Measurements from ENCODE around the gene RHBDD2.
A peak's percentile ranks its signal among the peaks of the same experiment; 100 is the strongest.
"Not testable (repeated sequence)": the region's sequence is repeated elsewhere in the genome, so short reads cannot be mapped to it uniquely, and the experiment has no call there.

The RHBDD2 gene

DNA sequence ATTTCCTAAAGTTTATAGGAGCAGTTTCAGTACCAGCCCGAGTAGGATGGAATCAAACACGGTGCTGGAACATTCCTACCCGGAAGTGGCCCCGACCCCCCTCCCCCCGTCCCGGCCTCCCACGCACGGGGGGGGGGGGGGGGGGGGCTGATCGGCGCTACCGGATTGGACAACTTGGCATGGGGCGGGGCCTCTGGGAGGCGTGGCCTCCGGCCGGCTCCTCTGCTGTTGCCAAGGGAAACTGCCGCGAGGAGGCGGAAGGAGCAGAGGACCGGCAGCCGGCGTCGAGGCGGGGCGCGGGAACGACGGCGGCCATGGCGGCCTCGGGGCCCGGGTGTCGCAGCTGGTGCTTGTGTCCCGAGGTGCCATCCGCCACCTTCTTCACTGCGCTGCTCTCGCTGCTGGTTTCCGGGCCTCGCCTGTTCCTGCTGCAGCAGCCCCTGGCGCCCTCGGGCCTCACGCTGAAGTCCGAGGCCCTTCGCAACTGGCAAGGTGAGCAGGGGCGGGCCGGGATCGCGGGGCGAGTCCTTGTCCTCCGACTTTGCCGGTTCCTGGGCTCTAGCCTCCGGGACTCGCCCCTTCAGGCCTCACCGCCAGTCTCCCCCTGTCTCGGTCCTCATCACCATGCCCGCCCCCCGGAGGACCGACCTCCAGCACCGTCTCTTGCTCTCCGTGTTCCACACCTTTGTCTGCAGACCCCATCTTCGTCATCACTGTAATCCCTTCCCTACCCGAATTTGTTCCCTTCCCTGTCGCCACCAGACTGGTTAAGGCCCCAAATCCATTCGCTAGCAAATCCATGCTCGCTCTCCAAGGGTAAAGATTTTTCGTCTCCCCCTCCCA lies at the start of gene RHBDD2:
Gene RHBDD2, plus strand, starts transcription at position 266 of the 843 bp plus-strand sequence. Its CDS starts 49 bp downstream, at position 315.
- DNase-seq, result peak; percentile 98

DNA sequence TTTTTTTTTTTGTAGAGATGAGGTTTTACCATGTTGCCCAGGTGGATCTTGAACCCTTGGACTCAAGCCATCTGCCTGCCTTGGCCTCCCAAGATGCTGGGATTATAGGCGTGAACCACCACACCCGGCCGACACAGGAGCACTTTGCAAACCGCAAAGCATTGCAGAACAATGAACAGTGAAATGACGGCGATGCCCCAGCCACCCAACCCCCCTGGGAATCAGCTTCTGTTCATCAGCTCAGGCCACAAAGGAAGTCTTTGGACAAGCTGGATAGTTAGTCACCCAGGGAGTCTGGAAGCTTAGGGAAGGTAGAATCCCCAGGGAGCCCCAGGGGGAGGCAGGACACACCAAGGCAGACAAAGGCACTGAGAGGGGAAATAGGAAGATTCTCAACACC lies 49.2 kb upstream of the RHBDD2 start:
- DNase-seq, result not testable (repeated sequence)

DNA sequence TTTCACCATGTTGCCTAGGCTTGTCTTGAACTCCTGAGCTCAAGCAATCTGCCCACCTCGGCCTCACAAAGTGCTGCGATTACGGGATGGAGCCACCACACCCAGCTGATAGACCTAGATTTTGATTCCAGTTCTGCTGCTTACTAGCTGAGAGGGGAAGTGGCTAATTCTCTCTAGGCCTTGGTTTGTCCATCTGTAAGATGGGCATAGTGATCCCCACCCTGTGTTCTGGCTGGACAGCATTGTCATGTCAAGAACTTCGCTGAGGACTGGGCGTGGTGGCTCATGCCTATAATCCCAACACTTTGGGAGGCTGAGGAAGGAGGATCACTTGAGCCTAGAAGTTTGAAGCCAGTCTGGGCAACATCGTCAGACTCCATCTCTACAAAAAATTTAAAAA lies 47.9 kb upstream of the RHBDD2 start:
- DNase-seq, result no peak

DNA sequence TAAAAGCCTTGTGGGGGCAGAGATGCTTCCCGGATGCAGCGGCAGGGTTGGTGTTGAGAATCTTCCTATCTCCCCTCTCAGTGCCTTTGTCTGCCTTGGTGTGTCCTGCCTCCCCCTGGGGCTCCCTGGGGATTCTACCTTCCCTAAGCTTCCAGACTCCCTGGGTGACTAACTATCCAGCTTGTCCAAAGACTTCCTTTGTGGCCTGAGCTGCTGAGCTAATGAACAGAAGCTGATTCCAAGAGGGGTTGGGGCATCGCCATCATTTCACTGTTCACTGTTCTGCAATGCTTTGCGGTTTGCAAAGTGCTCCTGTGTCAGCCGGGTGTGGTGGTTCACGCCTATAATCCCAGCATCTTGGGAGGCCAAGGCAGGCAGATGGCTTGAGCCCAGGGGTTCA lies 45.2 kb upstream of the RHBDD2 start:
- not testable (repeated sequence) for DNase-seq

DNA sequence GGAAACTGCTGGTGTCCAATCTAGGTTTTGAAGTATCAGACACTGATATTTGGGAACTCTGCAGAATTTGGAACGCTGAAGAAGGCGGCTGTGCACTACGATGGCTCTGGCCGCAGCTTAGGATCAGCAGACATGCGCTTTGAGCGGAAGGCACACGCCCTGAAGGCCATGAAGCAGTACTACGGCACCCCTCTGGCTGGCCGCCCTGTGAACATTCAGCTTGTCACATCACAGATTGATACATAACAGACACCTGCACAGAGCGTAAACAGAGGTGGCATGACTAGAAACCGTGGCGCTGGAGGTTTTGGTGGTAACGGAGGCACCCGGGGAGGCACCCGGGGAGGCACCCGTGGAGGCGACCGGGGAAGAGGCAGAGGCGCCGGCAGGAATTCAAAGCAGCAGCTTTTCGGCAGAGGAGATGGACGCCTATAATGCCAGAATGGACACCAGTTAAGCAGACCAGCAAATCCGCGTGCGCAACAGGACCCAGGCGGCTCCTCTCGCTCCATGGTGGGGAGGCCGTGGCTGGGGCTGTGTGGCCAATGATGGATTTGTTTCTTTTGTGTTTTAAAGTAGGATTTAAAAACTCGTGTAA lies 43.0 kb upstream of the RHBDD2 start:
- no peak for DNase-seq

DNA sequence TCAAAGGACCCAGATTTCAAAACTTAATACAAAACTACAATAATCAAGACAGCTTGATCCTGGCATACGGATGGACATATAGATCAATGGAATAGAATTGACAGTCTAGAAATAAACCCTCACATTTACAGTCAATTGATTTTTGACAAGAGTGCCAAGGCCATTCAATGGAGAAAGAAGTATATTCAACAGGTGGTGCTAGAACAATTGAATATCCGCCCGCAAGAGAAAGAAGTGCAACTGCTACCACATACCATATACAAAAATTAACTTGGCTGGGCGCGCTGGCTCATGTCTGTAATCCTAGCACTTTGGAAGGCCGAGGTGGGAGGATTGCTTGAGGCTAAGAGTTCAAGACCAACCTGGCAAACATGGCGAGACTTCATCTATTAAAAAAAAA lies 42.0 kb upstream of the RHBDD2 start:
- DNase-seq, result no peak

DNA sequence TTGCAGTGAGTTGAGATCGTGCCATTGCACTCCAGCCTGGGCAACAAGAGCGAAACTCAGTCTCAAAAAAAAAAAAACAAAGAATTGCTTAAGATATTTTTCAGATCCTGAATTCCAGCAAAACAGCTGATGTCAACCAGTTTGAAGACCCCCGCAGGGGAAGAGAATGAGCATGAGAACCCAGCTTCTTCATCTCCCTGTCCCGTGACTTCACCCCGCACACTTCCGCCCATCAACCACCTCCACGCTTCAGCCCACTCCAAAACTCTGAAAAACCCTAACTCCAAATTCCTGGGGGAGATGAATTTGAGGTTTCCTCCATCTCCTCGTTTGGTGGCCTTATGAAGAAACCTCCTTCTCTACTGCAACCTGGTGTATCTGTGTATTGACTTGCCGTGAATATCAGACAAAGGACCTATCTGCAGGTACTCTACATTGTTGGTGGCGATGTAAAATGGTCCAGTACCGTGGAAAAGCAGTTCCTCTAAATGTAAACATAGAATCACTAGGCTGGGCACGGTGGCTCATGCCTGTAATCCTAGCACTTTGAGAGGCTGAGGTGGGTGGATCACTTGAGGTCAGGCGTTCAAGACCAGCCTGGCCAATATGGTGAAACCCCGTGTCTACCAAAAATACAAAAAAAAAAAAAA lies 40.4 kb upstream of the RHBDD2 start:
- not testable (repeated sequence) for DNase-seq

DNA sequence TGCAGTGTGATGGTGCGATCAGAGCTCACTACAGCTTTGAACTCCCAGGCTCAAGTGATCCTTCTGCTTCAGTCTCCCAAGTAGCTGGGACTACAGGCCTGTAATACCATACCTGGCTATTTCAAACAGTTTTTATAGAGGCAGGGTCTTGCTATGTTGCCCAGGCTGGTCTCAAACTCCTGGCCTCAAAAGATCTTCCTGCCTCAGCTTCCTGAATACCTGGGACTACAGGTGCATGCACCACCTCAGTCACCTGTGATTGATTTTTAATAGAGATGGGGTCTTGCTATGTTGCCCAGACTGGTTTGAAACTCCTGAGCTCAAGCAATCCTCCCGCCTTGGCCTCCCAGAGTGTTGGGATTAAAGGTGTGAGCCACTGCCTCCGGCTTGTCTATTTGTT lies 38.8 kb upstream of the RHBDD2 start:
- no peak for DNase-seq

DNA sequence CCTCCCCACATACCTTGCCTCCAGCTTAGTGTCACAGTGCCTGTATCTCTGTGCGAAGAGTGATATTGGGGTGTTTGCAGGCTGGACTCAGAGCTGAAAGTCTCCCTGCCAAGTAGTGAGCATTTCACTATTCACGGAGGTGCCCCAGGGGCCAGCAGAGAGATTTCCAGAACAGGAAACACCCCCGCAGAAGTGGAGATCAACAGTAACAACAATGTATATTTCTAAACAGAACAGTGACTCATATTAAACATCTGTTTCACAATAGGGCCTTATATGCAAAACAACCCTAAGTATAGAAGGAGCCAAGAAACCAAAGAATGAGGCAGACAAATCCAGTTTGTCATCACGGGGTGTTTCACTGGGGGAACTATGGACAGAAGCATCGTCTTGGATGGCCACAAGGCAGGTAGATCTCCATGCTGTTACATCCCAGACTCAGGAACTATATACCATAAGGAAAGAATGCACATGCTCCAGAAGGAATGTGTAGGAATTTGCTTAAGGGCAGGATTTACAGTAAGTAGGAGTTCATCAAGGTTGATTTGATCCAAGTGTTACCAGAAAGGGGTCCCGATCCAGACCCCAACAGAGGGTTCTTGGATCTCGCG lies 35.9 kb upstream of the RHBDD2 start:
- peak; percentile 44 for DNase-seq

DNA sequence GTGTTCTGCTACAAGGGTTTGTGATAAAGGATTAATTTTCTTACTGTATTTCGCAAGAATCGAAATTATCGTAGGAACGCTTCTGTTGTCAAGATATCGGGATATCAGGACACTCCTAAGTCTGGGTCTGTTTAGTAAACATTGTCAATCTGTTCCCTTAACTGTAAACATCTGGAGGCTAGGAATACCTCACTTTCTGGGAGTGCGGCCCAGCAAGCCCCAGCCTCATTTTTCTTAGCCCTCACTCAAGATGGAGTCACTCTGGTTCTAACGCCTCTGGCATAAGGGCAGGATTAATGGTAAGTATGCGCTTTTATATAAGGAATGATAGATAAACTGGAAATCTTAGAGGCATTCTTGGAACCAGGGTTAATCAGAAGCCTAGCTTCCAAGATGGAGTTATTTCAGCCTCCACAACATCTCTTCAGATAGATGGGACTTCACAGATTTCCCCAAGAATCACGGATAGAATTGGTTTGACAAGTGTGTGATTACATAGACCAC lies 35.2 kb upstream of the RHBDD2 start:
- no peak for DNase-seq

DNA sequence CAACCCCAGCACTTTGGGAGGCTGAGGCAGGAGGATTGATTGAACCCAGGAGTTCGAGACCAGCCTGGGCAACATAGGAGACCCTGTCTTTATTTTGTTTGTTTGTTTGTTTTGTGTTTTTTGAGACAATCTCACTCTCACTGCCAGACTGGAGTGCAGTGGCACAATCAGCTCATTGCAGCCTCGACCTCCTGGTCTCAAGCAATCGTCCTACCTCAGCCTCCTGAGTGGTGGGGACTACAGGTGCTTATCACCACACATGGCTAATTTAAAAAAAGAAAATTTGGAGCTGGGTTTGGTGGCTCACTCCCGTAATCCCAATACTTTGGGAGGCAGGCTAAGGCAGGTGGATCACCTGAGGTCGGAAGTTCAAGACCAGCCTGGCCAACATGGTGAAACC lies 34.7 kb upstream of the RHBDD2 start:
- DNase-seq, result no peak

DNA sequence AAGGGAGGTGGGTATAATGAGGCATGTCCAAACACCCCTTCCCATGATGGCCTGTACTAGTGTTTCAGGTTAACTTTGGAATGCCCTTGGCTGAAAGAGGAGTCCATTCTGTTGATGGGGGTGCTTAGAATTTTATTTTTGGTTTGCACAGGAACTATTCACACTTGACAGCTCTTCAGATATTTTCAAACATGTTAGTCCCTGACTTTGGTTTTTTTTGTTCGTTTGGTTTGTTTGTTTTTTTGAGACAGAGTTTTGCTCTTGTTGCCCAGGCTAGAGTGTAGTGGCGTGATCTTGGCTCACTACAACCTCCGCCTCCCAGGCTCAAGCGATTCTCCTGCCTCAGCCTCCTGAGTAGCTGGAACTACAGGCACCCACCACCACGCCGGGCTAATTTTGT lies 33.7 kb upstream of the RHBDD2 start:
- DNase-seq, result not testable (repeated sequence)

DNA sequence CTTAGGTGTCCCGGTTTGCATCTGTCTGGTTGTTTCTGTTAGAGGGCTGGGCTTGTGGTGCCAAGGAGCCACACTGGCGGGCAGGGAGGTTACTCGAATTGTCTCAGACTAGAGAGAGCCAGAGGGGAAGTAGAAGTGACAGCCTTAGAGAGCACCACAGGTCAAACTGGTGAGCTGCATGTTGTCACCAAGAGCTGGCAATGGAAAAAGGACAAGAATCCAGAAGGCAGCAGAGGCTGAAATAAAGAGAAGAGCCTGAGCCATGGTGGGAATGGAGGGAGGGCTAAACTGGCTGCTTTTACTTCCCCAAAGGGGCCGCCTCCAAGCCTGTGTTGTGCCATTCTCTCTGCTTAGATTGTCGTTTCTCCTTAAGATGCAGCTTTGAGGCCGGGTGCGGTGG lies 31.1 kb upstream of the RHBDD2 start:
- DNase-seq, result no peak

DNA sequence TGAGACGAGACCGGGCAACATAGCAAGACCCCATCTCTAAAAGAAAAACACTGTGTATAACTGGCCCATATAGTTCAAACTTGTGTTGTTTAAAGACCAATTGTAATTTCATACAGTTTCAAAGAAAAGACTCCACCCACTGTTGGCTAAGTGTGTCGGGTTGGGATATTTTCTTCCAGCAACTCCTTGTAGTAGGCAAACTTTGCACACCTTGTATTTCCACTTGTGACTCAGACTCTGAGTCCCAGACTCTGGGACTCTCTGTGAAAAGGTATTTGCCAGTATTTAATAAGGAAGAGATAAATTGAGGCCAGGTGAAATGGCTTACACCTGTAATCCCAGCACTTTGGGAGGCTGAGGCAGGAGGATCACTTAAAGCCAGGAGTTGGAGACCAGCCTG lies 29.3 kb upstream of the RHBDD2 start:
- no peak for DNase-seq

DNA sequence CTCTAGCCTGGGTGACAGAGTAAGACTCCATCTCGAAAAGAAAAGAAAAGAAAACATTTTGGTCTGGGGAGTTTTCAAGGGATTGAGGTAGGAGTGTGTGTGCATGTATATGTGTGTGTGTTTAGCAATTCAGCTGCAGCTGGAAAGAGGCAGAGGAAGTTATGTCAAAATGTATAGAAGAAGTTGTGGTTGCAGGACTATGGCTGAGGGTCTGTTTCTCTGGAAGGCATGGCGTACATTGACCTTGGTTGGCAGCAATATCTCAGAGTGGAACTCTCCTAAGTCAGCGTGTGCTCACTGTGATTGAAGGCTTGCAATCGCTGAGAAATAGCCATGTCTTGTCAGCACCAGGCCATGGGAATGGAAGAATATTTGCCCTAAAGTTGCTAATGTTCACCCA lies 28.6 kb upstream of the RHBDD2 start:
- no peak for DNase-seq

DNA sequence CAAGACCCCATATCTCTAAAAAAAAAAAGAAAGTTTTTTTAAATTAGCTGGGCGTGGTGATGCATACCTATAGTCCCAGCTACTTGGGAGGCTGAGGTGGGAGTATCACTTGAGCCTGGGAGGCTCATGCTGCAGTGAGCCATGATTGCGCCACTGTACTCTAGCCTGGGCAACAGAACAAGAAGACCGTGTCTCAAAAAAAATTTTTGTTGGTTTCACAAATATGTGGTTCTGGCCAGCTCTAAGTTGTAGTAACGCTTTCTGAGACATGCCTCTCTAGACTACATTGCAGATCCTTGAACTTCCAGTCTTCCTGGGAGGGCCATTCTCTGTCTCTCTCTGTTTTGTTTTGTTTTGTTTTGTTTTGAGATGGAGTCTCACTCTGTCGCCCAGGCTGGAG lies 24.6 kb upstream of the RHBDD2 start:
- no peak for DNase-seq

DNA sequence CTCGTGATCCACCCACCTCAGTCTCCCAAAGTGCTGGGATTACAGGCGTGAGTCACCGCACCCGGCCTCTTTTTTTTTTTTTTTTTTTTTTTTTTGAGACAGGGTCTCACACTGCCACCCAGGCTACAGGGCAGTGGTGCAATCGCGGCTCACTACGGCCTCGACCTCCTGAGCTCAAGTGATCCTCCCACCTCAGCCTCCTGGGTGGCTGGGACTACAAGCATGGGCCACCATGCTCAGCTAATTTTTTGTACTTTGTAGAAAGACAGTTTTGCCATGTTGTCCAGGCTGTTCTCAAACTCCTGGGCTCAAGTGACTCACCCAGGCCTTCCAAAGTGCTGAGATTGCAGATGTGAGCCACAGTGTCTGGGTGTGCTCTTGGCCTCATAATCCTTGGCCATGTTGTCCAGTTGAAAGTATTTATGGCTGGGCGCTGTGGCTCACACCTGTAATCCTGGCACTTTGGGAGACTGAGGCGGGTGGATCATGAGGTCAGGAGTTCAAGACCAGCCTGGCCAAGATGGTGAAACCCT lies 24.0 kb upstream of the RHBDD2 start:
- not testable (repeated sequence) for DNase-seq

DNA sequence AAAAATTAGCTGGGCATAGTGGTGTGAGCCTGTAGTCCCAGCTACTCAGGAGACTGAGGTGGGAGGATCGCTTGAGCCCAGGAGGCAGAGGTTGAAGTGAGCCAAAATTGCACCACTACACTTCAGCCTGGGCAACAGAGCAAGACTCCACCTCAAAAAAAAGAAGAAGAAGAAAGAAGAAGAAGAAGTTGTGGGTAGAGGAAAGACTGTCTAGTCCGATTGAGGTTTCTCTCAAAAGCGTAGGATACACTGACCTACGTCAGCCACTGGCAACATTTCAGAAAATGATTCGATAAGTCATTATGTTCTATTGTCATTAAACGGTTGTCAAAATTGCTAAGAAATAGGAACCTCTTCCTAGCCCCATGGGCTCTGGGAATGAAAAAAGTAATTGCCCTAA lies 22.3 kb upstream of the RHBDD2 start:
- no peak for DNase-seq

DNA sequence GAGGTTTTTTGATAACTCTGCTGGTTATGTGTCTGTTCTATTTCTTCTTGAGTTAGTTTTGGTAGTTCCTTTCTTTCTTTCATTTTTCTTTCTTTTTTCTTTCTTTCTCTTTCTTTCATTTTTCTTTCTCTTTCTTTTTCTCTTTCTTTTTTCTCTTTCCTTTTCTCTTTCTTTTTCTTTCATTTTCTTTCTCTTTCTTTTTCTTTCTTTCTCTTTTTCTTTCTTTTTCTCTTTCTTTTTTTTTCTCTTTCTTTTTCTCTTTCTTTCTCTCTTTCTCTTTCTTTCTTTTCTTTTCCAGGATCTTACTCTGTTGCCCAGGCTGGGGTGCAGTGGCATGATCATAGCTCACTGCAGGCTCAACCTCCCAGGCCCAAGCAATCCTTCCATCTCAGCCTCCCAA lies 20.4 kb upstream of the RHBDD2 start:
- DNase-seq, result no peak

DNA sequence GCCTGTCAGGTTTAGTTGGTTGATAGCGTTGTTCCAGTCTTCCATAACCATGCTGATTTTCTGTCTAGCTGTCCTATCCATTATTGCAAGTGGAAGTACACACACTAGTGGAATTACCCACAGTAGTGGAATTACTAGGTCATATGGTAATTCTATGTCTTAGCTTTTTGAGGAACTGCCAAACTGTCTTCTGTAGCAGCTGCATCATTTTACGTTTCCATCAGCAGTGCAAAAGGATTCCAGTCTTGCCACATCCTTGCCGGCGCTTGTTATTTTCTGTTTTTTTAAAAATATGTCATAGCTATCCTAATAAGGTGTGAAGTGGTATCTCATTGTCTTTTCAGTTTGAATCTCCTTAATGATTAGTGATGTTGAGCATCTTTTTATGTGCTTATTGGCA lies 17.2 kb upstream of the RHBDD2 start:
- DNase-seq, result no peak

DNA sequence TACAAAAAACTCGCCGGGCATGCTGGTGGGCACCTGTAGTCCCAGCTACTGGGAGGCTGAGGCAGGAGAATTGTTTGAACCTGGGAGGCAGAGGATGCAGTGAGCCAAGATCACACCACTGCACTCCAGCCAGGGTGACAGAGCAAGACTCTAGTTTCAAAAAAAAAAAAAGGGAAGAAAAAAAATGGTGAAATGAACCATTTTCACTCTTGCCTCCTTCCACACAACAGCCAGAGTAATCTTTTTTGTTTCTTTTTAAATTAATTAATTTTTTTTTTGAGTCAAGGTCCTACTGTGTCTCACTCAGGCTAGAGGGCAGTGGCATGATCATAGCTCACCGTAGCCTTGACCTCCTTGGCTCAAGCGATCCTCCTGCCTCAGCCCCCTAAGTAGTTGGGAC lies 14.6 kb upstream of the RHBDD2 start:
- DNase-seq, result not testable (repeated sequence)

DNA sequence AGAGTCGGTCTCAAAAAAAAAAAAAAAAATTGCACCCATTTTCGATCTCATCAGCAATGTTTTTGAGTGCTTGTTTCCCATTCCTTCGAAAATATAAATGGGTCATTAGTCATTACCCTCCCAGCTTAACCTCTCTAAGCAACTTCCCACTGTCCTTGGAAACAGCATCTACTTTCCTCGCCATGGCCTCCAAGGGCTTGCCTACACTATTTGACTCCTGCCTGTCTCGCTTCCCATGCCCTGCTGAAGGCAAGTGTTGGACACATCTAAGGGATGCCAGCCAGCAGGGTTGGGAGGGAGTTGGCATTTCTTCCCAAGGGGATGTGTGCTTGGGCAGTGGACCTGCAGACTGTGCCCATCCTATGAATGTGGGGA lies 12.7 kb upstream of the RHBDD2 start:
- no peak for DNase-seq

Data from stimulated activated CD8-positive, alpha-beta memory T cell treated with anti-CD3 and anti-CD28 coated beads, Interleukin-4, amount 100 ng/mL, for 48 hours (primary cell).